GM12878 (cell line): ENCODE data around the gene RESP18. TPM values are rescaled to one million over a fixed set of nuclear protein-coding genes. Genes with fewer than 3 reads are reported as not detected.
A peak's percentile ranks its signal among the peaks of the same experiment; 100 is the strongest.

Source experiments
- ATAC-seq: fragments of 200-7000 bp; cut with Tn5 transposase; 3 replicates; pipeline ENCODE4 v1.9.1; 2020; ENCODE audit warnings: mild to moderate bottlenecking, moderate library complexity
- BruUV-seq: library from RNA; stranded (reverse); fragments of 400-500 nt; replicated peaks from 2 replicates; lab custom pipeline; 2021; lab: Mats Ljungman, UMichigan
- CTCF ChIA-PET: fragments of 300-600 bp; sonication (Branson Sonifier 250); formaldehyde crosslinking; extraction: SDS; loops from one replicate; lab custom pipeline; 2021; ENCODE audit warnings: inconsistent platforms; lab: Yijun Ruan, JAX
- POLR2A ChIA-PET: fragments of 350-600 bp; formaldehyde crosslinking; extraction: SDS; loops from one replicate; lab custom pipeline; 2021; ENCODE audit warnings: inconsistent platforms; lab: Charles Lee
- RAD21 ChIA-PET: fragments of 300-600 bp; sonication (Branson Sonifier 250); formaldehyde crosslinking; loops from one replicate; lab custom pipeline; 2023; ENCODE audit warnings: antibody characterized with exemption; ENCODE audit not compliant: unreplicated experiment; lab: Charles Lee
- SMC1A ChIA-PET: fragments of 300-600 bp; sonication (Branson Sonifier 250); formaldehyde crosslinking; loops from one replicate; lab custom pipeline; 2023; ENCODE audit not compliant: unreplicated experiment, uncharacterized antibody; lab: Charles Lee
- DNase-seq: peaks from one replicate; pipeline ENCODE4 v3.0.0-alpha.2; 2011; ENCODE audit warnings: low read depth, low spot score
- FAIRE-seq: peaks from 3 replicates; lab custom pipeline; 2011; peaks lifted over from hg19 to GRCh38; lab: Jason Lieb, UNC
- H2AFZ ChIP-seq: 2 replicates; pipeline ENCODE4 v1.6.0; 2011; ENCODE audit warnings: low read depth, low read length, control low read depth; ENCODE audit not compliant: control insufficient read depth
- H3K27ac ChIP-seq: 2 replicates; pipeline ENCODE4 v1.5.1; 2011; ENCODE audit warnings: control low read depth; ENCODE audit not compliant: control insufficient read depth, insufficient read depth
- H3K27me3 ChIP-seq, 2 experiments: replicated peaks in 1 of 2; 2 replicates each; pipeline versions ENCODE4 v1.6.0 to v1.6.1; 2011; ENCODE audit warnings: low read length in 1 of 2; ENCODE audit not compliant: control insufficient read depth in 2 of 2, insufficient read depth in 2 of 2
- H3K36me3 ChIP-seq, 2 experiments: 2 replicates each; pipeline ENCODE4 v1.5.1; 2011; ENCODE audit warnings: low read length in 1 of 2; ENCODE audit not compliant: control insufficient read depth in 2 of 2, insufficient read depth in 2 of 2
- H3K4me1 ChIP-seq: 2 replicates; pipeline ENCODE4 v1.6.1; 2011; ENCODE audit warnings: mild to moderate bottlenecking, low read length, moderate library complexity, mixed read lengths; ENCODE audit not compliant: control insufficient read depth, insufficient read depth
- H3K4me2 ChIP-seq: 2 replicates; pipeline ENCODE4 v1.6.0; 2011; ENCODE audit warnings: control low read depth; ENCODE audit not compliant: control insufficient read depth, insufficient read depth
- H3K4me3 ChIP-seq: fragments of 200-600 bp; sonication (generic); 2 replicates; pipeline ENCODE4 v1.5.1; 2016
- H3K79me2 ChIP-seq: 2 replicates; pipeline ENCODE4 v1.6.0; 2011; ENCODE audit warnings: low read length; ENCODE audit not compliant: control insufficient read depth, insufficient read depth
- H3K9ac ChIP-seq: 2 replicates; pipeline ENCODE4 v1.8.0; 2011; ENCODE audit warnings: low read length, control low read depth, mixed read lengths; ENCODE audit not compliant: control insufficient read depth, insufficient read depth
- H3K9me3 ChIP-seq: replicated peaks from 3 replicates; pipeline ENCODE4 v1.5.1; 2011; ENCODE audit warnings: mild to moderate bottlenecking, low read length; ENCODE audit not compliant: control insufficient read depth, insufficient read depth
- H4K20me1 ChIP-seq: 2 replicates; pipeline ENCODE4 v1.6.0; 2011; ENCODE audit not compliant: control insufficient read depth, insufficient read depth
- CHD1 ChIP-seq: IDR thresholded peaks from 2 replicates; pipeline ENCODE4 v1.6.1; 2012; ENCODE audit warnings: low read depth, low read length, improper control_type of control experiment
- CHD4 ChIP-seq: fragments of 200-600 bp; sonication (generic); IDR thresholded peaks from 2 replicates; pipeline ENCODE4 v1.6.1; 2016; ENCODE audit warnings: mild to moderate bottlenecking
- MEF2B ChIP-seq: fragments of 450-650 bp; IDR thresholded peaks from 2 replicates; pipeline ENCODE4 v1.6.1; 2018; ENCODE audit warnings: mild to moderate bottlenecking, moderate library complexity; ENCODE audit not compliant: partially characterized antibody, poor library complexity, severe bottlenecking
- NFYB ChIP-seq: IDR thresholded peaks from 2 replicates; pipeline ENCODE4 v1.6.1; 2011; ENCODE audit warnings: low read depth, mild to moderate bottlenecking, low read length, improper control_type of control experiment, moderate library complexity; ENCODE audit not compliant: insufficient read depth
- NR2C2 ChIP-seq: IDR thresholded peaks from 2 replicates; pipeline ENCODE4 v1.6.1; 2011; ENCODE audit warnings: borderline replicate concordance, low read depth; ENCODE audit not compliant: control insufficient read depth, insufficient read length
- NR2F1 ChIP-seq: fragments of 450-650 bp; conservative IDR thresholded peaks from 2 replicates; pipeline ENCODE4 v1.6.1; 2017; ENCODE audit warnings: mild to moderate bottlenecking
- PML ChIP-seq: IDR thresholded peaks from 2 replicates; pipeline ENCODE4 v1.6.1; 2012; ENCODE audit warnings: low read length, inconsistent platforms
- RBBP5 ChIP-seq: fragments of 200-600 bp; sonication (generic); conservative IDR thresholded peaks from 2 replicates; pipeline ENCODE4 v1.6.1; 2016
- SMC3 ChIP-seq: IDR thresholded peaks from 2 replicates; pipeline ENCODE4 v1.6.1; 2011; ENCODE audit warnings: low read length, improper control_type of control experiment, borderline replicate concordance
- STAT1 ChIP-seq: fragments of 450-650 bp; conservative IDR thresholded peaks from 2 replicates; pipeline ENCODE4 v1.6.1; 2014; ENCODE audit warnings: antibody characterized with exemption, mild to moderate bottlenecking
- SUPT20H ChIP-seq: IDR thresholded peaks from 2 replicates; pipeline ENCODE4 v1.6.1; 2011; ENCODE audit warnings: low read depth, mild to moderate bottlenecking, low read length, moderate library complexity, borderline replicate concordance; ENCODE audit not compliant: control insufficient read depth
- SUZ12 ChIP-seq: fragments of 200-600 bp; sonication (generic); IDR thresholded peaks from one replicate; pipeline ENCODE4 v1.6.1; 2018; ENCODE audit warnings: antibody characterized with exemption, mild to moderate bottlenecking; ENCODE audit not compliant: unreplicated experiment
- WGBS: methylation state at CpG from one replicate; pipeline ENCODE4 v1.1.6; 2016; ENCODE audit warnings: low lambda C conversion rate; ENCODE audit not compliant: insufficient replicate concordance, insufficient coverage; ENCODE audit errors: missing lambda C conversion rate; 5-methylcytosine and 5-hydroxymethylcytosine counted together
- in situ Hi-C: fragments of 300-500 bp; cut with MboI; formaldehyde crosslinking; loops from 9 replicates; pipeline ENCODE4 v1.14.3; 2018; ENCODE audit warnings: mixed read lengths
- intact Hi-C: fragments of 100-400 bp; cut with micrococcal nuclease; formaldehyde crosslinking; loops from one replicate; pipeline ENCODE4 v1.14.2; 2022; ENCODE audit not compliant: unreplicated experiment
- polyA plus RNA-seq, 11 experiments: library from polyadenylated mRNA; depleted of rRNA in 4 of 11; unstranded in 6 of 11; stranded (reverse) in 5 of 11; fragments of >200 nt; fragmentation: Nextera tagmentation in 4 of 11; fragmentation: Illumina TruSeq in 1 of 11; extraction: Ambion mirVana in 4 of 11; extraction: Trizol in 1 of 11; gene quantifications; 1 replicate in 1 of 11; 2 replicates in 10 of 11; pipeline versions ENCODE4 v1.2.1 to v1.2.3, GENCODE V29; 2011 to 2016; ENCODE audit warnings: inconsistent platforms in 2 of 11, missing spikeins in 2 of 11, low read depth in 1 of 11
- total RNA-seq, 4 experiments: library from RNA; depleted of rRNA in 3 of 4; stranded (reverse); fragments of >200 nt in 3 of 4; fragmentation: Illumina TruSeq in 1 of 4; extraction: Trizol in 1 of 4; gene quantifications; 2 replicates each; pipeline versions ENCODE4 v1.2.1 to v1.2.3, GENCODE V29; 2013 to 2021
- TF ChIP-seq, protein P1 (sequence below): IDR thresholded peaks from 2 replicates; pipeline ENCODE4 v1.6.1; 2012; ENCODE audit warnings: mild to moderate bottlenecking, low read depth, low read length

Gene RESP18
- total and polyA plus RNA-seq, 10 of the 15 experiments (the other 5 are each of a cell fraction or from before 2014, with no cell fraction given): not detected

DNA sequence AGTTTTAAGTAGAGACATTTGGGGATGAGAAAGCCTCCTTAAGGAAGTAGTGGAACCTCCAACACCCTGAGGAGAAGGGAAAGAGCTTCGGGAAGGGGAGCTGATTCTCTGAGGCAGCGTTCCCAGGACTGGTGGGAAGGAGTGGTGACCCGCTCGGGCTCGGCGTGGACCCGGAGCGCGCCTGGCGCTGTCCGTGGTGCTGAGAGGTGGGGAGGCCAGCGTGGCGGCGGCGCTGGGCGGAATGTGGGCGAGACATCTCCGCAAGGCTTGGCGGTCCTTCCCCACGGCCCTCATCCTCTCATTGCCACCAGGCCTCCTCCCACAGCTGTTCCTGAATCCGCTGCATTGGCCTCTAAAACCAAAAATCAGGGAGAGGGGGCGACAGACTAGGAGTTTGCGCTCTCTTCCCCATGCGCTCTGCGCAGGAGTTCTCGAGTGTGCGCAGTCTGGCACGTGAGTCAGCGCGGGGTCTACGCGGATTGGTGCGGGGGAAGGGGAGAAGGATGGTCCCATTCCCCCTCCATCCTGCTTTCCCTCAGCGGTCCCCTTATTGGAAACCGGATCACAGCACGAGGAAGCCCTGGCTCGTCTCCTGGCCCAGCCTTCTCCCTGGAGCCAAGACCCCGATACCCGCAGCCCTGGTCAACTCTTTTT, 857 bp downstream of the RESP18 start:
- POLR2A ChIA-PET: no interaction called here
- TF ChIP-seq NFYB: no peak
- TF ChIP-seq, protein P1, sequence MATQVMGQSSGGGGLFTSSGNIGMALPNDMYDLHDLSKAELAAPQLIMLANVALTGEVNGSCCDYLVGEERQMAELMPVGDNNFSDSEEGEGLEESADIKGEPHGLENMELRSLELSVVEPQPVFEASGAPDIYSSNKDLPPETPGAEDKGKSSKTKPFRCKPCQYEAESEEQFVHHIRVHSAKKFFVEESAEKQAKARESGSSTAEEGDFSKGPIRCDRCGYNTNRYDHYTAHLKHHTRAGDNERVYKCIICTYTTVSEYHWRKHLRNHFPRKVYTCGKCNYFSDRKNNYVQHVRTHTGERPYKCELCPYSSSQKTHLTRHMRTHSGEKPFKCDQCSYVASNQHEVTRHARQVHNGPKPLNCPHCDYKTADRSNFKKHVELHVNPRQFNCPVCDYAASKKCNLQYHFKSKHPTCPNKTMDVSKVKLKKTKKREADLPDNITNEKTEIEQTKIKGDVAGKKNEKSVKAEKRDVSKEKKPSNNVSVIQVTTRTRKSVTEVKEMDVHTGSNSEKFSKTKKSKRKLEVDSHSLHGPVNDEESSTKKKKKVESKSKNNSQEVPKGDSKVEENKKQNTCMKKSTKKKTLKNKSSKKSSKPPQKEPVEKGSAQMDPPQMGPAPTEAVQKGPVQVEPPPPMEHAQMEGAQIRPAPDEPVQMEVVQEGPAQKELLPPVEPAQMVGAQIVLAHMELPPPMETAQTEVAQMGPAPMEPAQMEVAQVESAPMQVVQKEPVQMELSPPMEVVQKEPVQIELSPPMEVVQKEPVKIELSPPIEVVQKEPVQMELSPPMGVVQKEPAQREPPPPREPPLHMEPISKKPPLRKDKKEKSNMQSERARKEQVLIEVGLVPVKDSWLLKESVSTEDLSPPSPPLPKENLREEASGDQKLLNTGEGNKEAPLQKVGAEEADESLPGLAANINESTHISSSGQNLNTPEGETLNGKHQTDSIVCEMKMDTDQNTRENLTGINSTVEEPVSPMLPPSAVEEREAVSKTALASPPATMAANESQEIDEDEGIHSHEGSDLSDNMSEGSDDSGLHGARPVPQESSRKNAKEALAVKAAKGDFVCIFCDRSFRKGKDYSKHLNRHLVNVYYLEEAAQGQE: peak; percentile 83
- Histone ChIP-seq H3K9ac (no peak overlapping the region), H3K36me3 (no peaks in the 10 kb centered on the region), H2AFZ (no peak overlapping the region), H4K20me1 (no peaks in the 10 kb centered on the region), H3K27me3 (peaks cover 0 to 5% of the 10 kb centered on the region in 2 experiments; a peak in 3 of 4 replicates), H3K4me3 (no peak overlapping the region), H3K9me3 (peaks cover 2% of the 10 kb centered on the region; the same call in 1 of the 3 replicates), H3K27ac (no peak overlapping the region), H3K79me2 (no peaks in the 10 kb centered on the region), H3K4me1 (no peaks in the 10 kb centered on the region), H3K4me2 (no peak overlapping the region)
- intact Hi-C loops: no loop called here
- CTCF ChIA-PET: no interaction called here
- peak; percentile 29; the same call in 1 of the 3 replicates for ATAC-seq
- WGBS: 38% methylated on average over 39 of the region's 39 CpGs
- SMC1A ChIA-PET: no interaction called here
- BruUV-seq: no TSS peak
- no peak for DNase-seq
- no peak for FAIRE-seq
- RAD21 ChIA-PET: no interaction called here
- in situ Hi-C loops: no loop called here

GRCh38 chr2:219327719-219328118, 4.8 kb downstream of the RESP18 start:
- ChIA-PET POLR2A (no interaction called here), CTCF (no interaction called here), SMC1A (no interaction called here), RAD21 (no interaction called here)
- H3K9ac ChIP-seq: no peak overlapping the region
- intact Hi-C loops: no loop called here
- no peaks in the 10 kb centered on the region for H3K79me2 ChIP-seq
- no peaks in the 10 kb centered on the region for H3K4me1 ChIP-seq
- no peak for ATAC-seq
- no peak for FAIRE-seq
- no peak overlapping the region for H3K4me3 ChIP-seq
- no peak overlapping the region for H3K4me2 ChIP-seq
- H3K36me3 ChIP-seq: no peaks in the 10 kb centered on the region
- no peaks in the 10 kb centered on the region for H3K9me3 ChIP-seq
- DNase-seq: no peak
- H3K27ac ChIP-seq: no peak overlapping the region
- in situ Hi-C loops: no loop called here
- BruUV-seq: no TSS peak
- 0% methylated on average over 2 of the region's 2 CpGs for WGBS
- H2AFZ ChIP-seq: no peak overlapping the region
- no peaks in the 10 kb centered on the region for H4K20me1 ChIP-seq
- peaks cover 0 to 11% of the 10 kb centered on the region in 2 experiments; a peak in 3 of 4 replicates for H3K27me3 ChIP-seq
- TF ChIP-seq SUPT20H: no peak
- TF ChIP-seq SMC3: no peak
- no peak for TF ChIP-seq CHD1
- no peak for TF ChIP-seq NR2C2
- no peak for TF ChIP-seq MEF2B
- TF ChIP-seq SUZ12: no peak
- no peak for TF ChIP-seq CHD4
- TF ChIP-seq PML: no peak
- no peak for TF ChIP-seq RBBP5
- TF ChIP-seq NR2F1: no peak
- no peak for TF ChIP-seq STAT1
